Measurements from ENCODE around the gene PSKH1.

DNA sequence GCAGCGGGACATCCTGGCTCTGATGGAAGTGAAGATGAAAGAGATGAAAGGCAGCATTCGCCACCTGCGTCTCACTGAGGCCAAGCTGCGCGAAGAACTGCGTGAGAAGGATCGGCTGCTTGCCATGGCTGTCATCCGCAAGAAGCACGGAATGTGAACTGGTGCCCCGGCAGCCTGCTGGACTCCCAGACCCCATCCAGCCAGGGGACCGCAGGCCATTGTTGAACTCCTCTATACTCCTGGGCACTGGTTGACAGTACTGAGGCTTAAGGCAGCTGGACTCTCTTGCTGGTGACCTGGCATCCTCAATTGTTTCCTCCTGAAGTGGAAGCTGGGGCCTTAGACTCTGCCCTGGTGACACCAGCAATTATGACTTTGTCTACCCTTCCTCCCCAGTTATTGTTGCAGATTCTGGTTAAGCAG, 49.7 kb upstream of the PSKH1 start:
- TF ChIP-seq, protein P1, sequence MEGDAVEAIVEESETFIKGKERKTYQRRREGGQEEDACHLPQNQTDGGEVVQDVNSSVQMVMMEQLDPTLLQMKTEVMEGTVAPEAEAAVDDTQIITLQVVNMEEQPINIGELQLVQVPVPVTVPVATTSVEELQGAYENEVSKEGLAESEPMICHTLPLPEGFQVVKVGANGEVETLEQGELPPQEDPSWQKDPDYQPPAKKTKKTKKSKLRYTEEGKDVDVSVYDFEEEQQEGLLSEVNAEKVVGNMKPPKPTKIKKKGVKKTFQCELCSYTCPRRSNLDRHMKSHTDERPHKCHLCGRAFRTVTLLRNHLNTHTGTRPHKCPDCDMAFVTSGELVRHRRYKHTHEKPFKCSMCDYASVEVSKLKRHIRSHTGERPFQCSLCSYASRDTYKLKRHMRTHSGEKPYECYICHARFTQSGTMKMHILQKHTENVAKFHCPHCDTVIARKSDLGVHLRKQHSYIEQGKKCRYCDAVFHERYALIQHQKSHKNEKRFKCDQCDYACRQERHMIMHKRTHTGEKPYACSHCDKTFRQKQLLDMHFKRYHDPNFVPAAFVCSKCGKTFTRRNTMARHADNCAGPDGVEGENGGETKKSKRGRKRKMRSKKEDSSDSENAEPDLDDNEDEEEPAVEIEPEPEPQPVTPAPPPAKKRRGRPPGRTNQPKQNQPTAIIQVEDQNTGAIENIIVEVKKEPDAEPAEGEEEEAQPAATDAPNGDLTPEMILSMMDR (tag by site-specific recombination; IDR thresholded peaks at IDR 0.05), result no peak
- TF ChIP-seq, protein P2, sequence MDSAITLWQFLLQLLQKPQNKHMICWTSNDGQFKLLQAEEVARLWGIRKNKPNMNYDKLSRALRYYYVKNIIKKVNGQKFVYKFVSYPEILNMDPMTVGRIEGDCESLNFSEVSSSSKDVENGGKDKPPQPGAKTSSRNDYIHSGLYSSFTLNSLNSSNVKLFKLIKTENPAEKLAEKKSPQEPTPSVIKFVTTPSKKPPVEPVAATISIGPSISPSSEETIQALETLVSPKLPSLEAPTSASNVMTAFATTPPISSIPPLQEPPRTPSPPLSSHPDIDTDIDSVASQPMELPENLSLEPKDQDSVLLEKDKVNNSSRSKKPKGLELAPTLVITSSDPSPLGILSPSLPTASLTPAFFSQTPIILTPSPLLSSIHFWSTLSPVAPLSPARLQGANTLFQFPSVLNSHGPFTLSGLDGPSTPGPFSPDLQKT (IDR thresholded peaks at IDR 0.05; ENCODE audit: borderline replicate concordance, low read depth, low read length), result no peak
- no peak for TF ChIP-seq ZNF664 (tag by site-specific recombination; IDR thresholded peaks at IDR 0.05)
- TF ChIP-seq, protein P3, sequence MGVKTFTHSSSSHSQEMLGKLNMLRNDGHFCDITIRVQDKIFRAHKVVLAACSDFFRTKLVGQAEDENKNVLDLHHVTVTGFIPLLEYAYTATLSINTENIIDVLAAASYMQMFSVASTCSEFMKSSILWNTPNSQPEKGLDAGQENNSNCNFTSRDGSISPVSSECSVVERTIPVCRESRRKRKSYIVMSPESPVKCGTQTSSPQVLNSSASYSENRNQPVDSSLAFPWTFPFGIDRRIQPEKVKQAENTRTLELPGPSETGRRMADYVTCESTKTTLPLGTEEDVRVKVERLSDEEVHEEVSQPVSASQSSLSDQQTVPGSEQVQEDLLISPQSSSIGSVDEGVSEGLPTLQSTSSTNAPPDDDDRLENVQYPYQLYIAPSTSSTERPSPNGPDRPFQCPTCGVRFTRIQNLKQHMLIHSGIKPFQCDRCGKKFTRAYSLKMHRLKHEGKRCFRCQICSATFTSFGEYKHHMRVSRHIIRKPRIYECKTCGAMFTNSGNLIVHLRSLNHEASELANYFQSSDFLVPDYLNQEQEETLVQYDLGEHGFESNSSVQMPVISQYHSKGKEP (tag by site-specific recombination; IDR thresholded peaks at IDR 0.05), result no peak
- no peak for TF ChIP-seq ZNF274 (IDR thresholded peaks at IDR 0.05; ENCODE audit: low read length)
- no peak for TF ChIP-seq ZNF274 (tag by site-specific recombination; IDR thresholded peaks at IDR 0.05; ENCODE audit: borderline replicate concordance)
- TF ChIP-seq, protein P4, sequence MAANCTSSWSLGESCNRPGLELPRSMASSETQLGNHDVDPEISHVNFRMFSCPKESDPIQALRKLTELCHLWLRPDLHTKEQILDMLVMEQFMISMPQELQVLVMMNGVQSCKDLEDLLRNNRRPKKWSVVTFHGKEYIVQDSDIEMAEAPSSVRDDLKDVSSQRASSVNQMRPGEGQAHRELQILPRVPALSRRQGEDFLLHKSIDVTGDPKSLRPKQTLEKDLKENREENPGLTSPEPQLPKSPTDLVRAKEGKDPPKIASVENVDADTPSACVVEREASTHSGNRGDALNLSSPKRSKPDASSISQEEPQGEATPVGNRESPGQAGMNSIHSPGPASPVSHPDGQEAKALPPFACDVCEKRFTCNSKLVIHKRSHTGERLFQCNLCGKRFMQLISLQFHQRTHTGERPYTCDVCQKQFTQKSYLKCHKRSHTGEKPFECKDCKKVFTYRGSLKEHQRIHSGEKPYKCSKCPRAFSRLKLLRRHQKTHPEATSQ (tag by site-specific recombination; IDR thresholded peaks at IDR 0.05), result no peak
